SK-N-SH (cell line): ENCODE data around the gene ZBTB5. TPM values are rescaled to one million over a fixed set of nuclear protein-coding genes. Genes with fewer than 3 reads are reported as not detected.
"Not testable (repeated sequence)": the region's sequence is repeated elsewhere in the genome, so short reads cannot be mapped to it uniquely, and the experiment has no call there.

ENCODE experiments used
- CTCF ChIA-PET: fragments of 300-600, 350-600 bp; formaldehyde crosslinking; extraction: SDS; loops from one replicate; lab custom pipeline; 2021; lab: Yijun Ruan, JAX
- POLR2A ChIA-PET: fragments of 350-600 bp; sonication (Branson Sonifier 250); formaldehyde crosslinking; extraction: SDS; loops from one replicate; lab custom pipeline; 2020; ENCODE audit warnings: antibody characterized with exemption, inconsistent platforms; lab: Yijun Ruan, JAX
- DNase-seq: peaks from one replicate; pipeline ENCODE4 v3.0.0; 2012
- H2AFZ ChIP-seq: fragments of 200-600 bp; sonication (generic); 2 replicates; pipeline ENCODE4 v1.8.1; 2016; ENCODE audit warnings: antibody characterized with exemption, mild to moderate bottlenecking, low read depth
- H3F3A ChIP-seq: fragments of 200-600 bp; sonication (generic); replicated peaks from 2 replicates; pipeline ENCODE3; 2016; ENCODE audit warnings: antibody characterized with exemption, mild to moderate bottlenecking; ENCODE audit not compliant: insufficient read depth
- H3K27ac ChIP-seq, 2 experiments: fragments of 200-500 bp in 1 of 2; fragments of 200-600 bp in 1 of 2; sonication (Bioruptor generic) in 1 of 2; sonication (generic), shearing (Covaris generic) in 1 of 2; 2 replicates each; pipeline versions ENCODE4 v1.5.1 to v1.6.1; 2014 to 2016; ENCODE audit warnings: low read depth in 2 of 2, inconsistent platforms in 1 of 2, low read length in 1 of 2, mild to moderate bottlenecking in 1 of 2, mixed read lengths in 1 of 2
- H3K27me3 ChIP-seq: fragments of 200-600 bp; sonication (generic), shearing (Covaris generic); 2 replicates; pipeline ENCODE4 v1.6.1; 2016; ENCODE audit warnings: mixed run types; ENCODE audit not compliant: insufficient read depth
- H3K36me3 ChIP-seq, 2 experiments: fragments of 200-500 bp in 1 of 2; fragments of 200-600 bp in 1 of 2; sonication (Bioruptor generic) in 1 of 2; sonication (generic) in 1 of 2; replicated peaks in 1 of 2; 2 replicates each; pipeline versions ENCODE3 to v1.5.1; 2014 to 2016; ENCODE audit warnings: low read length in 1 of 2, mild to moderate bottlenecking in 1 of 2; ENCODE audit not compliant: insufficient read depth in 2 of 2, control insufficient read depth in 1 of 2
- H3K4me1 ChIP-seq, 2 experiments: fragments of 200-500 bp in 1 of 2; fragments of 200-600 bp in 1 of 2; sonication (Bioruptor generic) in 1 of 2; sonication (generic), shearing (Covaris generic) in 1 of 2; 2 replicates each; pipeline versions ENCODE4 v1.5.1 to v1.6.1; 2014 to 2016; ENCODE audit warnings: low read depth in 1 of 2, low read length in 1 of 2, mixed run types in 1 of 2; ENCODE audit not compliant: insufficient read depth in 2 of 2, control insufficient read depth in 1 of 2
- H3K4me2 ChIP-seq: fragments of 200-600 bp; sonication (generic), shearing (Covaris generic); 2 replicates; pipeline ENCODE4 v1.6.1; 2017; ENCODE audit warnings: mixed run types
- H3K4me3 ChIP-seq, 2 experiments: fragments of 200-500 bp in 1 of 2; fragments of 200-600 bp in 1 of 2; sonication (Bioruptor generic) in 1 of 2; sonication (generic), shearing (Covaris generic) in 1 of 2; 2 replicates each; pipeline versions ENCODE4 v1.5.1 to v1.8.1; 2014 to 2016; ENCODE audit warnings: low read depth in 2 of 2, inconsistent platforms in 1 of 2, low read length in 1 of 2, mild to moderate bottlenecking in 1 of 2, mixed read lengths in 1 of 2, moderate library complexity in 1 of 2
- H3K79me2 ChIP-seq: fragments of 200-600 bp; sonication (generic); 2 replicates; pipeline ENCODE4 v1.8.1; 2017; ENCODE audit warnings: mild to moderate bottlenecking; ENCODE audit not compliant: insufficient read depth
- H3K9ac ChIP-seq: fragments of 200-600 bp; sonication (generic); 2 replicates; pipeline ENCODE4 v1.6.1; 2017; ENCODE audit warnings: mixed run types
- H3K9me2 ChIP-seq: fragments of 200-600 bp; sonication (generic); 2 replicates; pipeline ENCODE4 v1.6.1; 2017; ENCODE audit warnings: mixed run types
- H3K9me3 ChIP-seq: fragments of 200-600 bp; sonication (generic); 2 replicates; pipeline ENCODE4 v1.6.1; 2017; ENCODE audit warnings: mixed run types, mild to moderate bottlenecking, moderate library complexity
- H4K20me1 ChIP-seq: fragments of 200-600 bp; sonication (generic); 2 replicates; pipeline ENCODE4 v1.6.1; 2017; ENCODE audit warnings: mild to moderate bottlenecking, mixed run types; ENCODE audit not compliant: insufficient read depth
- EZH2phosphoT487 ChIP-seq: fragments of 200-600 bp; sonication (generic); IDR thresholded peaks from 2 replicates; pipeline ENCODE4 v1.6.1; 2017; ENCODE audit warnings: low read depth, mixed run types, mild to moderate bottlenecking, antibody characterized with exemption, moderate library complexity, borderline replicate concordance
- FOSL2 ChIP-seq: IDR thresholded peaks from 2 replicates; pipeline ENCODE4 v1.4.0; 2012; ENCODE audit warnings: low read depth, mild to moderate bottlenecking, moderate library complexity, borderline replicate concordance
- FOXM1 ChIP-seq: IDR thresholded peaks from 2 replicates; pipeline ENCODE4 v1.4.0; 2012; ENCODE audit warnings: low read depth, mild to moderate bottlenecking
- GABPA ChIP-seq: IDR thresholded peaks from 2 replicates; pipeline ENCODE4 v1.4.0; 2012; ENCODE audit warnings: low read depth, mild to moderate bottlenecking
- JUND ChIP-seq: IDR thresholded peaks from 2 replicates; pipeline ENCODE4 v1.4.0; 2012
- MEF2A ChIP-seq: IDR thresholded peaks from 2 replicates; pipeline ENCODE4 v1.4.0; 2012; ENCODE audit warnings: low read depth, borderline replicate concordance
- NFIC ChIP-seq: IDR thresholded peaks from 2 replicates; pipeline ENCODE4 v1.4.0; 2012; ENCODE audit warnings: borderline replicate concordance
- RFX5 ChIP-seq: IDR thresholded peaks from 2 replicates; pipeline ENCODE4 v1.6.1; 2012; ENCODE audit warnings: mild to moderate bottlenecking, improper control_type of control experiment, low read length
- SIN3A ChIP-seq: IDR thresholded peaks from 2 replicates; pipeline ENCODE4 v1.6.1; 2012; ENCODE audit warnings: low read depth, mild to moderate bottlenecking, low read length, moderate library complexity, borderline replicate concordance
- TAF1 ChIP-seq: IDR thresholded peaks from 2 replicates; pipeline ENCODE4 v1.6.1; 2012; ENCODE audit warnings: low read depth, mild to moderate bottlenecking, low read length, moderate library complexity, borderline replicate concordance
- TCF12 ChIP-seq: IDR thresholded peaks from 2 replicates; pipeline ENCODE4 v1.4.0; 2012
- TEAD4 ChIP-seq: IDR thresholded peaks from 2 replicates; pipeline ENCODE4 v1.4.0; 2012; ENCODE audit warnings: mild to moderate bottlenecking, borderline replicate concordance; ENCODE audit not compliant: insufficient read depth
- ZBTB33 ChIP-seq: IDR thresholded peaks from 2 replicates; pipeline ENCODE4 v1.4.0; 2012; ENCODE audit warnings: low read depth, borderline replicate concordance
- WGBS: methylation state at CpG from one replicate; pipeline ENCODE4 v1.1.6; 2017; ENCODE audit warnings: low lambda C conversion rate; 5-methylcytosine and 5-hydroxymethylcytosine counted together
- polyA plus RNA-seq, 3 experiments: library from polyadenylated mRNA; depleted of rRNA; stranded (reverse); fragments of >200 nt; gene quantifications; 2 replicates each; pipeline ENCODE4 v1.2.3, GENCODE V29; 2012
- TF ChIP-seq, protein P1 (sequence below): fragments of 150-350 bp; IDR thresholded peaks from 2 replicates; pipeline ENCODE4 v1.6.1; 2016; ENCODE audit warnings: mild to moderate bottlenecking, low read depth, low read length

The ZBTB5 gene
- polyA plus RNA-seq, 1 of the 3 experiments (the other 2 are of a cell fraction): 6.3 TPM

DNA sequence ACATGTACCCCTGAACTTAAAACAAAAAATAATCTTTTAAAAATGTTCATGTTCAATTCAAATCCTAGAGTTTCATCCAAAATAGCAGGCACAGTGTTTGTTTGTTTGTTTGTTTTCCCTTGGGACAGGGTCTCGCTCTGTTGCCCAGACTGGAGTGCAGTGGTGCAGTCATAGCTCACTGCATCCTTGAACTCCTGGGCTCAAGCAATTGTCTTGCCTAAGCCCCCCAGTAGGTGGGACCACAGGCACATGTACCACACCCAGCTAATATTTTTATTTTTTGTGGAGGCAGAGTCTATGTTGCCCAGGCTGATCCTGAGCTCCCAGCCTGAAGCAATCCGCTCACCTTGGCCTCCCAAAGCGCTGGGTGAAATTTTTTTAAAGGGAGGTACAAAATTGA is 15.5 kb upstream of the ZBTB5 start:
- Histone ChIP-seq H3K36me3 (no peaks in the 10 kb centered on the region), H3K4me3 (no peak overlapping the region), H4K20me1 (no peaks in the 10 kb centered on the region), H3K9me2 (no peaks in the 10 kb centered on the region), H3K4me1 (peaks cover 0 to 6% of the 10 kb centered on the region in 2 experiments; a peak in 1 of 4 replicates), H3K9ac (no peak overlapping the region), H3F3A (no peaks in the 10 kb centered on the region), H3K79me2 (no peaks in the 10 kb centered on the region), H3K27ac (no peak overlapping the region), H3K9me3 (no peaks in the 10 kb centered on the region), H2AFZ (no peak overlapping the region), H3K4me2 (no peak overlapping the region), H3K27me3 (no peaks in the 10 kb centered on the region)
- WGBS: 89% methylated on average over 3 of the region's 3 CpGs
- CTCF ChIA-PET: interaction anchor here (1.0 to 1.6 kb wide), 8 partner anchors 11 to 391 kb away, joined by 3 to 8 read pairs (median 4); partner anchors contain the start of genes EXOSC3 and TOMM5
- POLR2A ChIA-PET: interaction anchor here (1.3 kb wide), 1 partner anchor 95 kb away, joined by 4 read pairs; the partner anchor contains the start of gene FBXO10
- DNase-seq: no peak
- no peak for TF ChIP-seq GABPA

- H4K20me1 ChIP-seq, H3K27me3 ChIP-seq, H3F3A ChIP-seq, H3K4me3 ChIP-seq, H3K79me2 ChIP-seq, H3K9me3 ChIP-seq, DNase-seq, H2AFZ ChIP-seq, H3K27ac ChIP-seq, H3K4me2 ChIP-seq, H3K9me2 ChIP-seq, H3K36me3 ChIP-seq, H3K4me1 ChIP-seq, H3K9ac ChIP-seq, POLR2A ChIA-PET: not testable (repeated sequence)
- CTCF ChIA-PET: interaction anchor here (1.3 kb wide), 1 partner anchor 9 kb away, joined by 3 read pairs; no protein-coding TSS in a partner anchor
- WGBS: 61% methylated on average over 5 of the region's 5 CpGs
These were observed 12.9 kb upstream of the ZBTB5 start for GRCh38 chr9:37477987-37478619.

DNA sequence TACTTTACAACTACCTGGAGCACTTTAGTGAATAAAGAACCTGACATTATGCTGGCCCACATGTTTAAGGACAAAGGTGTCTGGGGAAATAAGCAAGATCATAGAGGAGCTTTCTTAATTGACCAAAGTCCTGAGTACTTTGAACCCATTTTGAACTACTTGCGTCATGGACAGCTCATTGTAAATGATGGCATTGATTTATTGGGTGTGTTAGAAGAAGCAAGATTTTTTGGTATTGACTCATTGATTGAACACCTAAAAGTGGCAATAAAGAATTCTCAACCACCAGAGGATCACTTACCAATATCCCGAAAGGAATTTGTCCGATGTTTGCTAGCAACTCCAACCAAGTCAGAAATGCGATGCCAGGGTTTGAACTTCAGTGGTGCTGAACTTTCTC is 12.2 kb upstream of the ZBTB5 start:
- H3K9me2 ChIP-seq, CTCF ChIA-PET, H3K27me3 ChIP-seq, H3K4me3 ChIP-seq, H4K20me1 ChIP-seq, H3K9me3 ChIP-seq, H3K36me3 ChIP-seq, H2AFZ ChIP-seq, DNase-seq, H3K79me2 ChIP-seq, H3K9ac ChIP-seq, POLR2A ChIA-PET, H3K4me1 ChIP-seq, H3K27ac ChIP-seq, H3K4me2 ChIP-seq: not testable (repeated sequence)
- 66% methylated on average over 4 of the region's 4 CpGs for WGBS
- peaks cover 12% of the 10 kb centered on the region for H3F3A ChIP-seq

GRCh38 chr9:37476930-37477329 is 11.7 kb upstream of the ZBTB5 start:
- H3K79me2 ChIP-seq: no peaks in the 10 kb centered on the region
- H3K9me2 ChIP-seq: no peaks in the 10 kb centered on the region
- peaks cover 9% of the 10 kb centered on the region; the same call in 1 of the 2 replicates for H3K9me3 ChIP-seq
- POLR2A ChIA-PET: no interaction called here
- H4K20me1 ChIP-seq: no peaks in the 10 kb centered on the region
- no peak overlapping the region for H2AFZ ChIP-seq
- H3K4me3 ChIP-seq: no peak overlapping the region
- no peak overlapping the region for H3K4me2 ChIP-seq
- no peaks in the 10 kb centered on the region for H3K4me1 ChIP-seq
- CTCF ChIA-PET: no interaction called here
- no peaks in the 10 kb centered on the region for H3K27me3 ChIP-seq
- H3K36me3 ChIP-seq: no peaks in the 10 kb centered on the region
- no peak overlapping the region for H3K9ac ChIP-seq
- WGBS: 53% methylated on average over 11 of the region's 11 CpGs
- no peak overlapping the region for H3K27ac ChIP-seq
- peaks cover 16% of the 10 kb centered on the region for H3F3A ChIP-seq
- DNase-seq: no peak
- TF ChIP-seq, protein P1, sequence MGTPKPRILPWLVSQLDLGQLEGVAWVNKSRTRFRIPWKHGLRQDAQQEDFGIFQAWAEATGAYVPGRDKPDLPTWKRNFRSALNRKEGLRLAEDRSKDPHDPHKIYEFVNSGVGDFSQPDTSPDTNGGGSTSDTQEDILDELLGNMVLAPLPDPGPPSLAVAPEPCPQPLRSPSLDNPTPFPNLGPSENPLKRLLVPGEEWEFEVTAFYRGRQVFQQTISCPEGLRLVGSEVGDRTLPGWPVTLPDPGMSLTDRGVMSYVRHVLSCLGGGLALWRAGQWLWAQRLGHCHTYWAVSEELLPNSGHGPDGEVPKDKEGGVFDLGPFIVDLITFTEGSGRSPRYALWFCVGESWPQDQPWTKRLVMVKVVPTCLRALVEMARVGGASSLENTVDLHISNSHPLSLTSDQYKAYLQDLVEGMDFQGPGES: no peak
- no peak for TF ChIP-seq EZH2phosphoT487
- TF ChIP-seq SIN3A: no peak
- TF ChIP-seq TEAD4: no peak
- TF ChIP-seq TCF12: no peak
- no peak for TF ChIP-seq JUND
- TF ChIP-seq TAF1: no peak
- no peak for TF ChIP-seq RFX5
- TF ChIP-seq FOSL2: no peak
- no peak for TF ChIP-seq ZBTB33
- no peak for TF ChIP-seq MEF2A
- no peak for TF ChIP-seq FOXM1
- TF ChIP-seq NFIC: no peak
